ENCODE data around the gene ABCA4.

DNA sequence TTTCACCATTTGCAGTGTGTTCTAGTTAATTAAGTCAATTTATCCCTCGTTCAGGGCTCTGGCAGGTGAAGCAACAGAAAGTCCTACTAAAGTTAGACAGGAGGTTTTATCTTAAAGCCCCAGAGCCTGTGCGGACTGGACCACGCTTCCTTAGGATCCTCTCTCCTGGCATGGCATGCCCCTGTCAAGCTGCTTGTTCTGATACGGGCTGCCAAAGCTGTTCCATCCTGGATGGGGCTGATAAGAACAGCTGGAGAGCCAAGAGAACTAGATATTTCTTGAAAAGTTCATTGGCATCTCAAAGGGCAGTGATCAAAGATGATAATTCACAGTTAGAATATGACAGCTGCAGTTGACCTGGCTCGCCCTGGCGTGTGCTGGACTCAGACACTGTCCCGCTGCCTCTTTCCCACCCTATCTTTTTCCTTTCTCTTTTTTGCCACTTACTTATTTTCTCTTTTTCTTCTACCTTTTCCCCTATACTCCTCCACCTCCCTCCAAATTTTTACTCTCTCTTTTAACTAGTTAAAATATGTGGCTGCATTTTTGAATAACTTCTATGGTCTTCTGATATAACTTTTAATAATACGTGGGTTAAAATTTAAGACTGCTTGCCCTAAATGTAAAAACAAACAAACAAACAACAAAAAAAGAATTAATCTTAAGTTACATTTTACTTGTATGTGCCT, 96.7 kb downstream of the ABCA4 start:
- no peak for TF ChIP-seq POLR2AphosphoS5 (IDR thresholded peaks at IDR 0.05; ENCODE audit: low read depth, low read length)
- TF ChIP-seq, protein P1, sequence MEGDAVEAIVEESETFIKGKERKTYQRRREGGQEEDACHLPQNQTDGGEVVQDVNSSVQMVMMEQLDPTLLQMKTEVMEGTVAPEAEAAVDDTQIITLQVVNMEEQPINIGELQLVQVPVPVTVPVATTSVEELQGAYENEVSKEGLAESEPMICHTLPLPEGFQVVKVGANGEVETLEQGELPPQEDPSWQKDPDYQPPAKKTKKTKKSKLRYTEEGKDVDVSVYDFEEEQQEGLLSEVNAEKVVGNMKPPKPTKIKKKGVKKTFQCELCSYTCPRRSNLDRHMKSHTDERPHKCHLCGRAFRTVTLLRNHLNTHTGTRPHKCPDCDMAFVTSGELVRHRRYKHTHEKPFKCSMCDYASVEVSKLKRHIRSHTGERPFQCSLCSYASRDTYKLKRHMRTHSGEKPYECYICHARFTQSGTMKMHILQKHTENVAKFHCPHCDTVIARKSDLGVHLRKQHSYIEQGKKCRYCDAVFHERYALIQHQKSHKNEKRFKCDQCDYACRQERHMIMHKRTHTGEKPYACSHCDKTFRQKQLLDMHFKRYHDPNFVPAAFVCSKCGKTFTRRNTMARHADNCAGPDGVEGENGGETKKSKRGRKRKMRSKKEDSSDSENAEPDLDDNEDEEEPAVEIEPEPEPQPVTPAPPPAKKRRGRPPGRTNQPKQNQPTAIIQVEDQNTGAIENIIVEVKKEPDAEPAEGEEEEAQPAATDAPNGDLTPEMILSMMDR (IDR thresholded peaks at IDR 0.05) = no peak
- TF ChIP-seq, protein P2, sequence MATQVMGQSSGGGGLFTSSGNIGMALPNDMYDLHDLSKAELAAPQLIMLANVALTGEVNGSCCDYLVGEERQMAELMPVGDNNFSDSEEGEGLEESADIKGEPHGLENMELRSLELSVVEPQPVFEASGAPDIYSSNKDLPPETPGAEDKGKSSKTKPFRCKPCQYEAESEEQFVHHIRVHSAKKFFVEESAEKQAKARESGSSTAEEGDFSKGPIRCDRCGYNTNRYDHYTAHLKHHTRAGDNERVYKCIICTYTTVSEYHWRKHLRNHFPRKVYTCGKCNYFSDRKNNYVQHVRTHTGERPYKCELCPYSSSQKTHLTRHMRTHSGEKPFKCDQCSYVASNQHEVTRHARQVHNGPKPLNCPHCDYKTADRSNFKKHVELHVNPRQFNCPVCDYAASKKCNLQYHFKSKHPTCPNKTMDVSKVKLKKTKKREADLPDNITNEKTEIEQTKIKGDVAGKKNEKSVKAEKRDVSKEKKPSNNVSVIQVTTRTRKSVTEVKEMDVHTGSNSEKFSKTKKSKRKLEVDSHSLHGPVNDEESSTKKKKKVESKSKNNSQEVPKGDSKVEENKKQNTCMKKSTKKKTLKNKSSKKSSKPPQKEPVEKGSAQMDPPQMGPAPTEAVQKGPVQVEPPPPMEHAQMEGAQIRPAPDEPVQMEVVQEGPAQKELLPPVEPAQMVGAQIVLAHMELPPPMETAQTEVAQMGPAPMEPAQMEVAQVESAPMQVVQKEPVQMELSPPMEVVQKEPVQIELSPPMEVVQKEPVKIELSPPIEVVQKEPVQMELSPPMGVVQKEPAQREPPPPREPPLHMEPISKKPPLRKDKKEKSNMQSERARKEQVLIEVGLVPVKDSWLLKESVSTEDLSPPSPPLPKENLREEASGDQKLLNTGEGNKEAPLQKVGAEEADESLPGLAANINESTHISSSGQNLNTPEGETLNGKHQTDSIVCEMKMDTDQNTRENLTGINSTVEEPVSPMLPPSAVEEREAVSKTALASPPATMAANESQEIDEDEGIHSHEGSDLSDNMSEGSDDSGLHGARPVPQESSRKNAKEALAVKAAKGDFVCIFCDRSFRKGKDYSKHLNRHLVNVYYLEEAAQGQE (IDR thresholded peaks at IDR 0.05; ENCODE audit: insufficient read depth in 1 of 2, low read depth in 2 of 2, low read length in 1 of 2) = no peak

Data from Panc1 (cell line).